Psoas muscle (tissue), 8 donors: ENCODE results near the gene BFSP1. TPM values are rescaled to one million over a fixed set of nuclear protein-coding genes. Genes with fewer than 3 reads are reported as not detected.

Experiments used
- ATAC-seq, 4 donors: fragments of 200-7000 bp; cut with Tn5 transposase; one replicate each; pipeline ENCODE4 v1.9.1; 2020; ENCODE audit warnings: moderate library complexity in 3 of 4, mild to moderate bottlenecking in 2 of 4
- DNase-seq, 2 donors: peaks; one replicate each; pipeline ENCODE4 v3.0.0-alpha.2; 2020
- H3K27ac ChIP-seq: fragments of 200-600 bp; one replicate; pipeline ENCODE4 v1.8.0; 2022
- H3K27me3 ChIP-seq, 3 donors: fragments of 200-600 bp in 1 of 3; one replicate each; pipeline versions ENCODE4 v1.6.1 to v1.8.0; 2013 to 2022; ENCODE audit warnings: low read length in 2 of 3, mild to moderate bottlenecking in 2 of 3, moderate library complexity in 1 of 3; ENCODE audit not compliant: insufficient read depth in 3 of 3
- H3K36me3 ChIP-seq, 2 donors: fragments of 200-600 bp in 1 of 2; one replicate each; pipeline versions ENCODE4 v1.6.1 to v1.8.0; 2013 to 2022; ENCODE audit warnings: low read depth in 1 of 2, mild to moderate bottlenecking in 1 of 2, moderate library complexity in 1 of 2; ENCODE audit not compliant: insufficient read depth in 1 of 2
- H3K4me1 ChIP-seq: fragments of 200-600 bp; one replicate; pipeline ENCODE4 v1.8.0; 2022
- H3K4me3 ChIP-seq: fragments of 200-600 bp; one replicate; pipeline ENCODE4 v1.8.0; 2022; ENCODE audit warnings: mild to moderate bottlenecking
- H3K9me3 ChIP-seq: fragments of 200-600 bp; one replicate; pipeline ENCODE4 v1.8.0; 2022
- CTCF ChIP-seq: fragments of 200-600 bp; IDR thresholded peaks from one replicate; pipeline ENCODE4 v1.8.0; 2022; ENCODE audit warnings: antibody characterized with exemption
- WGBS, 3 donors: extraction: QIAGEN DNeasy Blood & Tissue Kit; methylation state at CpG; one replicate each; pipeline versions ENCODE4 v1.1.6 to v1.1.7; 2013; 5-methylcytosine and 5-hydroxymethylcytosine counted together
- intact Hi-C, 2 donors: fragments of 100-400 bp; cut with DNase I; formaldehyde crosslinking; loops; one replicate each; pipeline versions ENCODE4 v1.11.0 to v1.14.2; 2022
- polyA plus RNA-seq, 3 donors: library from polyadenylated mRNA; stranded (reverse); fragments of 200-250 nt; gene quantifications; one replicate each; pipeline ENCODE4 v1.2.3, GENCODE V29; 2013
- total RNA-seq, 4 donors: library from RNA; stranded (reverse); fragmentation: NEBNext Ultra II Directional in 2 of 4; extraction: Animal tissue kit (Norgen Biotek cat#: 25700) in 2 of 4; gene quantifications; one replicate each; pipeline versions ENCODE4 v1.2.1 to v1.2.4, GENCODE V29; 2021 to 2023
- donor health status: healthy with polysubstance abuse.
- donor health status: DM: no; HTN: no; CAD: no; lungs with moderate emphysema.
- donor health status: Bipolar disorder and iron deficiency.
- donor health status: healthy.
- donor health status: DM: yes; HTN: yes; CAD: no.
- donor health status: DM: no; HTN: no; CAD: no.
- donor health status: DM: no; HTN: no; CAD: no.
- donor health status: DM: yes; HTN: yes; CAD: no.

BFSP1 gene
- total and polyA plus RNA-seq, 7 donors: 0.12 to 0.57 (median 0.24) TPM; not detected in 1

- ATAC-seq (no peak), DNase-seq (no peak)
- TF ChIP-seq CTCF: no peak
- 76 to 85% (median 83%) methylated on average over 7 of the region's 7 CpGs for WGBS, 3 donors
- Histone ChIP-seq H3K4me3 (no peak overlapping the region), H3K27ac (no peak overlapping the region), H3K4me1 (no peaks in the 10 kb centered on the region), H3K9me3 (no peaks in the 10 kb centered on the region), H3K27me3 (no peaks in the 10 kb centered on the region), H3K36me3 (no peaks in the 10 kb centered on the region)
- intact Hi-C loops: no loop called here
These were observed 64.5 kb downstream of the BFSP1 start for GRCh38 chr20:17466641-17467040.

GRCh38 chr20:17465236-17465635, 65.9 kb downstream of the BFSP1 start:
- H3K27ac ChIP-seq: no peak overlapping the region
- 90 to 96% (median 93%) methylated on average over 10 of the region's 10 CpGs for WGBS, 3 donors
- H3K36me3 ChIP-seq: no peaks in the 10 kb centered on the region
- no peaks in the 10 kb centered on the region for H3K27me3 ChIP-seq
- intact Hi-C loops: no loop called here
- H3K4me3 ChIP-seq: no peak overlapping the region
- H3K9me3 ChIP-seq: no peaks in the 10 kb centered on the region
- DNase-seq (no peak), ATAC-seq (no peak)
- H3K4me1 ChIP-seq: no peaks in the 10 kb centered on the region
- no peak for TF ChIP-seq CTCF

GRCh38 chr20:17463711-17464110, 67.5 kb downstream of the BFSP1 start:
- H3K36me3 ChIP-seq: no peaks in the 10 kb centered on the region
- H3K4me3 ChIP-seq: no peak overlapping the region
- H3K27me3 ChIP-seq: no peaks in the 10 kb centered on the region
- no peak for DNase-seq
- no peak for TF ChIP-seq CTCF
- 33 to 62% (median 40%) methylated on average over 1 of the region's 1 CpG for WGBS, 3 donors
- no peaks in the 10 kb centered on the region for H3K9me3 ChIP-seq
- intact Hi-C loops: no loop called here
- no peak for ATAC-seq
- H3K27ac ChIP-seq: no peak overlapping the region
- no peaks in the 10 kb centered on the region for H3K4me1 ChIP-seq

GRCh38 chr20:17461941-17462340, 69.2 kb downstream of the BFSP1 start:
- no peaks in the 10 kb centered on the region for H3K27me3 ChIP-seq
- 51 to 69% (median 64%) methylated on average over 3 of the region's 3 CpGs for WGBS, 3 donors
- H3K4me3 ChIP-seq: no peak overlapping the region
- no peak for TF ChIP-seq CTCF
- no peaks in the 10 kb centered on the region for H3K36me3 ChIP-seq
- no peak for DNase-seq
- intact Hi-C loops: no loop called here
- no peak overlapping the region for H3K27ac ChIP-seq
- no peak for ATAC-seq
- H3K9me3 ChIP-seq: no peaks in the 10 kb centered on the region
- H3K4me1 ChIP-seq: no peaks in the 10 kb centered on the region

GRCh38 chr20:17460119-17460518, 71.1 kb downstream of the BFSP1 start:
- intact Hi-C loops: no loop called here
- H3K36me3 ChIP-seq: no peaks in the 10 kb centered on the region
- H3K27ac ChIP-seq: no peak overlapping the region
- peaks cover 0 to 9% (median 0%) of the 10 kb centered on the region in 3 donors for H3K27me3 ChIP-seq
- no peaks in the 10 kb centered on the region for H3K4me1 ChIP-seq
- TF ChIP-seq CTCF: no peak
- ATAC-seq: no peak
- no peak for DNase-seq
- no peaks in the 10 kb centered on the region for H3K9me3 ChIP-seq
- 78 to 88% (median 79%) methylated on average over 2 of the region's 2 CpGs for WGBS, 3 donors
- H3K4me3 ChIP-seq: no peak overlapping the region
